ENCODE measurements around the gene FBN3.
"Not testable (repeated sequence)": the region's sequence is repeated elsewhere in the genome, so short reads cannot be mapped to it uniquely, and the experiment has no call there.

FBN3 gene

DNA sequence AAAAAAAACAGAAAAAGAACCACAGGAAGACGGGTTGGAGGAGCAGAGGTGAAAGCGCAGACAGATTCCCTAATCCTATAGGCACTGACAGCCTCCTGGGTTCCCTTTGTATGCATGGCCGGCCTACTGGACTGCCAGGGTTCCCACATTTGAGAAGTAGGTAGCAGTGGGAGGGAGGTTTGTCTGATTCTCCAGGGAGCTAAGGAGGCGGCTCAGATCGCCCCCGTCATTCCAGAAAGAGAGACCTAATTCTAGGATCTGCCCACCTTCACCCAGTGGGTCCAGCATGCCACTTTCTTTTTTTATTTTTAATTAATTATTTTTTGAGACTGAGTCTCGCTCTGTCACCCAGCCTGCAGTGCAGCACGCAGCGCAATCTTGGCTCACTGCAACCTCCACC, 106.5 kb downstream of the FBN3 start:
- Histone ChIP-seq H3K4me1 (ENCODE audit: insufficient read depth, low read length) (no peaks in the 10 kb centered on the region), H3K9me3 (ENCODE audit: low read length) (no peaks in the 10 kb centered on the region), H3K36me3 (ENCODE audit: insufficient read depth, low read length) (no peaks in the 10 kb centered on the region), H3K27me3 (ENCODE audit: control insufficient read depth in 1 of 2, insufficient read depth in 2 of 2, low read length in 2 of 2) (no peaks in the 10 kb centered on the region), H3K4me3 (ENCODE audit: low read depth in 1 of 2, low read length in 2 of 2) (no peak overlapping the region), H3K27ac (ENCODE audit: low read depth, low read length) (no peak overlapping the region), H3K9ac (ENCODE audit: low read length) (no peak overlapping the region)

GRCh38 chr19:8041531-8041931, 107.9 kb downstream of the FBN3 start:
- no peaks in the 10 kb centered on the region for H3K4me1 ChIP-seq (ENCODE audit: insufficient read depth, low read length)
- no peaks in the 10 kb centered on the region for H3K36me3 ChIP-seq (ENCODE audit: insufficient read depth, low read length)
- no peak overlapping the region for H3K4me3 ChIP-seq (ENCODE audit: low read depth in 1 of 2, low read length in 2 of 2)
- H3K27me3 ChIP-seq (ENCODE audit: control insufficient read depth in 1 of 2, insufficient read depth in 2 of 2, low read length in 2 of 2) = no peaks in the 10 kb centered on the region
- no peaks in the 10 kb centered on the region for H3K9me3 ChIP-seq (ENCODE audit: low read length)
- H3K9ac ChIP-seq (ENCODE audit: low read length) = no peak overlapping the region
- H3K27ac ChIP-seq (ENCODE audit: low read depth, low read length) = no peak overlapping the region

- Histone ChIP-seq H3K4me3 (ENCODE audit: low read depth in 1 of 2, low read length in 2 of 2) (no peak overlapping the region), H3K9ac (ENCODE audit: low read length) (no peak overlapping the region), H3K27me3 (ENCODE audit: control insufficient read depth in 1 of 2, insufficient read depth in 2 of 2, low read length in 2 of 2) (no peaks in the 10 kb centered on the region), H3K9me3 (ENCODE audit: low read length) (no peaks in the 10 kb centered on the region), H3K36me3 (ENCODE audit: insufficient read depth, low read length) (no peaks in the 10 kb centered on the region), H3K4me1 (ENCODE audit: insufficient read depth, low read length) (no peaks in the 10 kb centered on the region), H3K27ac (ENCODE audit: low read depth, low read length) (no peak overlapping the region)
These were observed 110.2 kb downstream of the FBN3 start for GRCh38 chr19:8039231-8039630.

DNA sequence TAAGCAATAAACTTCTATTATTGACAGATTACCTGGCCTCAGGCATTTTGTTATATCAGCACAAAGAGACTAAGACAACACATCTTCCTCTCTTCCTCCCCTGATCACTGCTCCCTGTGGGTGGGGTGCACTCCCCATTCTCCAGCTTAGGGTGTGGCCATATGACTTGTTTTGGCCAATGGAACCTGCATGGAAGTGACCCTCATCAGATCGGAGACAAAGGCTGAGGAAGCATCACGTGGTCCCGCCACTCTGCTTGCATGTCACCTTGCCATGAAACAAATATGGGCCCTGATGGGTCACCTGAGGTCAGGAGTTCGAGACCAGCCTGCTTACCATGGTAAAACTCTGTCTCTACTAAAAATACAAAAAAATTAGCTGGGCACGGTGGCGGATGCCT, 110.6 kb downstream of the FBN3 start:
- no peaks in the 10 kb centered on the region for H3K9me3 ChIP-seq (ENCODE audit: low read length)
- H3K36me3 ChIP-seq (ENCODE audit: insufficient read depth, low read length) = no peaks in the 10 kb centered on the region
- no peak overlapping the region for H3K27ac ChIP-seq (ENCODE audit: low read depth, low read length)
- H3K4me1 ChIP-seq (ENCODE audit: insufficient read depth, low read length) = no peaks in the 10 kb centered on the region
- H3K9ac ChIP-seq (ENCODE audit: low read length) = no peak overlapping the region
- no peak overlapping the region for H3K4me3 ChIP-seq (ENCODE audit: low read depth in 1 of 2, low read length in 2 of 2)
- H3K27me3 ChIP-seq (ENCODE audit: control insufficient read depth in 1 of 2, insufficient read depth in 2 of 2, low read length in 2 of 2) = no peaks in the 10 kb centered on the region

GRCh38 chr19:8036434-8037099, 112.8 kb downstream of the FBN3 start:
- Histone ChIP-seq H3K27ac (ENCODE audit: low read depth, low read length) (no peak overlapping the region), H3K9ac (ENCODE audit: low read length) (no peak overlapping the region), H3K36me3 (ENCODE audit: insufficient read depth, low read length) (no peaks in the 10 kb centered on the region), H3K27me3 (ENCODE audit: control insufficient read depth in 1 of 2, insufficient read depth in 2 of 2, low read length in 2 of 2) (no peaks in the 10 kb centered on the region), H3K4me1 (ENCODE audit: insufficient read depth, low read length) (no peaks in the 10 kb centered on the region), H3K4me3 (ENCODE audit: low read depth in 1 of 2, low read length in 2 of 2) (no peak overlapping the region), H3K9me3 (ENCODE audit: low read length) (no peaks in the 10 kb centered on the region)

GRCh38 chr19:8034178-8034525, 115.2 kb downstream of the FBN3 start:
- H3K4me1 ChIP-seq (ENCODE audit: insufficient read depth, low read length) = no peaks in the 10 kb centered on the region
- no peaks in the 10 kb centered on the region for H3K36me3 ChIP-seq (ENCODE audit: insufficient read depth, low read length)
- no peaks in the 10 kb centered on the region for H3K9me3 ChIP-seq (ENCODE audit: low read length)
- H3K27ac ChIP-seq (ENCODE audit: low read depth, low read length) = no peak overlapping the region
- no peak overlapping the region for H3K4me3 ChIP-seq (ENCODE audit: low read depth in 1 of 2, low read length in 2 of 2)
- no peak overlapping the region for H3K9ac ChIP-seq (ENCODE audit: low read length)
- no peaks in the 10 kb centered on the region for H3K27me3 ChIP-seq (ENCODE audit: control insufficient read depth in 1 of 2, insufficient read depth in 2 of 2, low read length in 2 of 2)

- not testable (repeated sequence) for H3K27ac ChIP-seq (ENCODE audit: low read depth, low read length); H3K9me3 ChIP-seq (ENCODE audit: low read length)
These were observed 115.9 kb downstream of the FBN3 start for GRCh38 chr19:8033287-8034177.

DNA sequence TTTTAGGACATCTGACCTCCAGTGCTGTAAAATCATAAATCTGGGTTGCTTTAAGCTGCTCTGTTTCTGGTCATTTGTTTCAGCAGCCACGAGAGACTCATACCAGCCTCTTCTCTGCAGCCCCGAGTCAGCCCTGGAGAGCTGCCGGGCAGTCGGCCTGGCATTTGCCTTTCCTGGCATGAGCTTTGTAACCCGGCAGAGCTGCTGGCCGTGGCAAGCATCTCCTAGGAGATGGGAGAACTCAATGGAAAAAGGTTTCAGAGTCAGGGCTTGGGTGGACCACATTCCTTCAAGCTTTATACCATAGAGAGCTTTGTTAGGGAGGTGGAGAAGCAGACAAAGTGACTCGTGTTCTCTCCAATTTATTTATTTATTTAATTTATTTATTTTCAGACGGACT, 118.4 kb downstream of the FBN3 start:
- Histone ChIP-seq H3K27me3 (ENCODE audit: control insufficient read depth in 1 of 2, insufficient read depth in 2 of 2, low read length in 2 of 2) (no peaks in the 10 kb centered on the region), H3K4me1 (ENCODE audit: insufficient read depth, low read length) (no peaks in the 10 kb centered on the region), H3K9me3 (ENCODE audit: low read length) (no peaks in the 10 kb centered on the region), H3K4me3 (ENCODE audit: low read depth in 1 of 2, low read length in 2 of 2) (no peak overlapping the region), H3K36me3 (ENCODE audit: insufficient read depth, low read length) (no peaks in the 10 kb centered on the region), H3K27ac (ENCODE audit: low read depth, low read length) (no peak overlapping the region), H3K9ac (ENCODE audit: low read length) (no peak overlapping the region)

More at GRCh38 chr19:8033287-8034177, 115.9 kb downstream of the FBN3 start:
- H3K4me3 ChIP-seq (ENCODE audit: low read depth in 1 of 2, low read length in 2 of 2); H3K4me1 ChIP-seq (ENCODE audit: insufficient read depth, low read length); H3K36me3 ChIP-seq (ENCODE audit: insufficient read depth, low read length); H3K9ac ChIP-seq (ENCODE audit: low read length); H3K27me3 ChIP-seq (ENCODE audit: control insufficient read depth in 1 of 2, insufficient read depth in 2 of 2, low read length in 2 of 2): not testable (repeated sequence)

GRCh38 chr19:8028951-8029491, 120.4 kb downstream of the FBN3 start:
- no peaks in the 10 kb centered on the region for H3K9me3 ChIP-seq (ENCODE audit: low read length)
- H3K36me3 ChIP-seq (ENCODE audit: insufficient read depth, low read length) = no peaks in the 10 kb centered on the region
- no peak overlapping the region for H3K9ac ChIP-seq (ENCODE audit: low read length)
- no peak overlapping the region for H3K27ac ChIP-seq (ENCODE audit: low read depth, low read length)
- no peaks in the 10 kb centered on the region for H3K27me3 ChIP-seq (ENCODE audit: control insufficient read depth in 1 of 2, insufficient read depth in 2 of 2, low read length in 2 of 2)
- no peaks in the 10 kb centered on the region for H3K4me1 ChIP-seq (ENCODE audit: insufficient read depth, low read length)
- no peak overlapping the region for H3K4me3 ChIP-seq (ENCODE audit: low read depth in 1 of 2, low read length in 2 of 2)

DNA sequence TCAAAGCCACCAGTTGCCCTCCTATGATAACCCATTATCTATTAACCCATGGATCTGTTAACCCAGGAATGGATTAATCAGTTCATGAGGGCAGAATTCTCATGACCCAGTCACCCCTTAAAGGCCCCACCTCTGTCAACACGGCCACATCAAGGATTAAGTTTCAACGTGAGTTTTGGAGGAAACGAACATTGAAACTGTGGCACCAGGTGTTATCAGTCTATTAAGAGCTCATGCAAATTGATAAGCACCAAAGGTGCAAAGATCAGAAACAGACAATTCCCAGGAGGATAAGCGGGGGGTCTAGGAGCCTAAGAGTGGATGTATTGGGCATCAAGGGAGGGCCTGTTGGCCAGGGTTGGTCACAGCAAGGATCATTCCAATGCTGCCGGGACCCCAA, 124.1 kb downstream of the FBN3 start:
- Histone ChIP-seq H3K27ac (ENCODE audit: low read depth, low read length) (no peak overlapping the region), H3K4me1 (ENCODE audit: insufficient read depth, low read length) (no peaks in the 10 kb centered on the region), H3K9me3 (ENCODE audit: low read length) (no peaks in the 10 kb centered on the region), H3K9ac (ENCODE audit: low read length) (no peak overlapping the region), H3K36me3 (ENCODE audit: insufficient read depth, low read length) (no peaks in the 10 kb centered on the region), H3K27me3 (ENCODE audit: control insufficient read depth in 1 of 2, insufficient read depth in 2 of 2, low read length in 2 of 2) (no peaks in the 10 kb centered on the region), H3K4me3 (ENCODE audit: low read depth in 1 of 2, low read length in 2 of 2) (no peak overlapping the region)

GRCh38 chr19:8024256-8024655, 125.1 kb downstream of the FBN3 start:
- not testable (repeated sequence) for H3K27ac ChIP-seq (ENCODE audit: low read depth, low read length); H3K4me3 ChIP-seq (ENCODE audit: low read depth in 1 of 2, low read length in 2 of 2); H3K4me1 ChIP-seq (ENCODE audit: insufficient read depth, low read length); H3K9ac ChIP-seq (ENCODE audit: low read length); H3K36me3 ChIP-seq (ENCODE audit: insufficient read depth, low read length); H3K27me3 ChIP-seq (ENCODE audit: control insufficient read depth in 1 of 2, insufficient read depth in 2 of 2, low read length in 2 of 2); H3K9me3 ChIP-seq (ENCODE audit: low read length)
